Ovary (tissue), 3 donors: ENCODE measurements around the gene KLC3.

Experiments used
- EP300 ChIP-seq: sonication (generic); formaldehyde crosslinking; IDR thresholded peaks from one replicate; pipeline ENCODE4 v1.6.1; 2017; ENCODE audit warnings: antibody characterized with exemption
- POLR2A ChIP-seq: fragments of 450-650 bp; IDR thresholded peaks from one replicate; pipeline ENCODE4 v1.6.1; 2017; ENCODE audit warnings: antibody characterized with exemption, mild to moderate bottlenecking, moderate library complexity
- TF ChIP-seq, protein P1 (sequence below), 3 donors: fragments of 450-650 bp in 2 of 3; fragments of 200-600 bp in 1 of 3; IDR thresholded peaks; one replicate each; pipeline versions ENCODE4 v1.5.1 to v1.8.0; 2016 to 2022; ENCODE audit warnings: antibody characterized with exemption in 3 of 3, mild to moderate bottlenecking in 1 of 3
- donor health status: DM: no; HTN: no; CAD: no.

DNA sequence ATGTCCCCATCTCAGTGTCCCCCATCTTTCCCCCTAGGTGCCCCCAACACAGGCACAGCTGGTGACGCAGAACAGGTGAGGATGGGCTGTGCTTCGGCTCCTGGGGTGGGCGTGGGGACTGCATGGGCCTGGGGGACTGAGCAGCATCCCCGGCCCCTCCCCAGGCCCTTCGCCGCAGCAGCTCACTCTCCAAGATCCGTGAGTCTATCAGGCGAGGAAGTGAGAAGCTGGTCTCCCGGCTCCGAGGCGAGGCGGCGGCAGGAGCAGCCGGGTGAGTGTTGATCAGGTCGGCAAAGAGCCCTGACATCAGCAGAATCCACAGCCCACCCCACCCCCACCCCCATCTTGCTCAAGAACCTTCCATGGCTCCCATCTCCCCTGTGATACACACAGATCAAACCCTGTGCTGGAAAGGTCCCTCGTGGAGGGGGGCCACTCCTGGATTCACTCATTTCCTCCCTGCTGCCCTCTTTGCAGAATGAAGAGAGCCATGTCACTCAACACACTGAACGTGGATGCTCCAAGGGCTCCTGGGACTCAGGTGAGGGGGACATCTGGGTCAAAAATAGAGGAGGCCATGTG is 10.0 kb downstream of the KLC3 start:
- TF ChIP-seq, protein P1, sequence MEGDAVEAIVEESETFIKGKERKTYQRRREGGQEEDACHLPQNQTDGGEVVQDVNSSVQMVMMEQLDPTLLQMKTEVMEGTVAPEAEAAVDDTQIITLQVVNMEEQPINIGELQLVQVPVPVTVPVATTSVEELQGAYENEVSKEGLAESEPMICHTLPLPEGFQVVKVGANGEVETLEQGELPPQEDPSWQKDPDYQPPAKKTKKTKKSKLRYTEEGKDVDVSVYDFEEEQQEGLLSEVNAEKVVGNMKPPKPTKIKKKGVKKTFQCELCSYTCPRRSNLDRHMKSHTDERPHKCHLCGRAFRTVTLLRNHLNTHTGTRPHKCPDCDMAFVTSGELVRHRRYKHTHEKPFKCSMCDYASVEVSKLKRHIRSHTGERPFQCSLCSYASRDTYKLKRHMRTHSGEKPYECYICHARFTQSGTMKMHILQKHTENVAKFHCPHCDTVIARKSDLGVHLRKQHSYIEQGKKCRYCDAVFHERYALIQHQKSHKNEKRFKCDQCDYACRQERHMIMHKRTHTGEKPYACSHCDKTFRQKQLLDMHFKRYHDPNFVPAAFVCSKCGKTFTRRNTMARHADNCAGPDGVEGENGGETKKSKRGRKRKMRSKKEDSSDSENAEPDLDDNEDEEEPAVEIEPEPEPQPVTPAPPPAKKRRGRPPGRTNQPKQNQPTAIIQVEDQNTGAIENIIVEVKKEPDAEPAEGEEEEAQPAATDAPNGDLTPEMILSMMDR (IDR thresholded peaks at IDR 0.05): no peak
- TF ChIP-seq POLR2A (no peak), EP300 (no peak)
